Suprapubic skin (tissue), 3 donors: Measurements from ENCODE around the gene UVRAG.

Experiments
- EP300 ChIP-seq: sonication (generic); formaldehyde crosslinking; IDR thresholded peaks from one replicate; pipeline ENCODE4 v1.6.1; 2017; ENCODE audit warnings: antibody characterized with exemption
- POLR2A ChIP-seq, 2 donors: fragments of 450-650 bp; IDR thresholded peaks; one replicate each; pipeline ENCODE4 v1.6.1; 2017; ENCODE audit warnings: antibody characterized with exemption in 2 of 2, mild to moderate bottlenecking in 2 of 2, moderate library complexity in 2 of 2
- TF ChIP-seq, protein P1 (sequence below), 2 donors: fragments of 200-600 bp in 1 of 2; fragments of 450-650 bp in 1 of 2; sonication (generic) in 1 of 2; IDR thresholded peaks; one replicate each; pipeline ENCODE4 v1.5.1; 2016 to 2019; ENCODE audit warnings: antibody characterized with exemption in 2 of 2, mild to moderate bottlenecking in 1 of 2, moderate library complexity in 1 of 2

DNA sequence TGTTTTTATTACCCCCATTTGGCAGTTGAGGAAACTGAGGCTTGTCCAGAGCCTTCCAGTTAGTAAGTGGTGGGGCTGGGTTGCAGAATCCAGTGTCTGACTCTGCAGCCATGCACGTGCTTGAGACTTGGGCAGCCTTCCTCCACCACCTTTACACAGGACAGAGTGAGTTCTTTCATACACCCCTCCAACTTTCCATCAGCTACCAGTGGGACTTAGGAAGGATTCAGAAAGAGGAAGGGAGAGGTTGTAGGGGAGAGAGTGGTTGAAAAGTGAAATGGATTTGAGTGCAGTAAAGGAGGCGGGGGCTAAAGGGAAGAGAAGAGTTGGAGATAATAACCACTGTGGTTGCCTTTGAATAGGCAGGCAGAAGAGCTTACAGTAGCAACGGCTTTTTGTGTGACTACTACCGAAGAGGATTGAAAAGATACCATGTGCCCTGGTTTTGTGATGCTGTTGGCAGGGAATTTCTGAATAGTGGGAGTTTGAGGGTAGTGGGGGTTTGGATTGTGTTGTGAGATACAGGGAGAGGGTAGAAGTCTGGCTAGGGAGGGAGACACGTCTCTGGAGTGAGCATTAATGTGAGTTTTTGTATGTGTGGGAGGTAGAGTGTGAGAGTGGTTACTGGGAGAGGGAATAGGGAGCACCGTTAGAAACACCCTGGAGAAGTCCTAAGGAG, 1.7 kb downstream of the UVRAG start:
- TF ChIP-seq, protein P1, sequence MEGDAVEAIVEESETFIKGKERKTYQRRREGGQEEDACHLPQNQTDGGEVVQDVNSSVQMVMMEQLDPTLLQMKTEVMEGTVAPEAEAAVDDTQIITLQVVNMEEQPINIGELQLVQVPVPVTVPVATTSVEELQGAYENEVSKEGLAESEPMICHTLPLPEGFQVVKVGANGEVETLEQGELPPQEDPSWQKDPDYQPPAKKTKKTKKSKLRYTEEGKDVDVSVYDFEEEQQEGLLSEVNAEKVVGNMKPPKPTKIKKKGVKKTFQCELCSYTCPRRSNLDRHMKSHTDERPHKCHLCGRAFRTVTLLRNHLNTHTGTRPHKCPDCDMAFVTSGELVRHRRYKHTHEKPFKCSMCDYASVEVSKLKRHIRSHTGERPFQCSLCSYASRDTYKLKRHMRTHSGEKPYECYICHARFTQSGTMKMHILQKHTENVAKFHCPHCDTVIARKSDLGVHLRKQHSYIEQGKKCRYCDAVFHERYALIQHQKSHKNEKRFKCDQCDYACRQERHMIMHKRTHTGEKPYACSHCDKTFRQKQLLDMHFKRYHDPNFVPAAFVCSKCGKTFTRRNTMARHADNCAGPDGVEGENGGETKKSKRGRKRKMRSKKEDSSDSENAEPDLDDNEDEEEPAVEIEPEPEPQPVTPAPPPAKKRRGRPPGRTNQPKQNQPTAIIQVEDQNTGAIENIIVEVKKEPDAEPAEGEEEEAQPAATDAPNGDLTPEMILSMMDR (IDR thresholded peaks at IDR 0.05) = no peak
- TF ChIP-seq POLR2A (IDR thresholded peaks at IDR 0.05) = no peak
- no peak for TF ChIP-seq EP300
